8988T (cell line): ENCODE data around the gene NDUFS5.
"Not testable (repeated sequence)": the region's sequence is repeated elsewhere in the genome, so short reads cannot be mapped to it uniquely, and the experiment has no call there.

Source experiments
- DNase-seq: peaks from one replicate; pipeline ENCODE4 v3.0.0; 2011

NDUFS5 gene

DNA sequence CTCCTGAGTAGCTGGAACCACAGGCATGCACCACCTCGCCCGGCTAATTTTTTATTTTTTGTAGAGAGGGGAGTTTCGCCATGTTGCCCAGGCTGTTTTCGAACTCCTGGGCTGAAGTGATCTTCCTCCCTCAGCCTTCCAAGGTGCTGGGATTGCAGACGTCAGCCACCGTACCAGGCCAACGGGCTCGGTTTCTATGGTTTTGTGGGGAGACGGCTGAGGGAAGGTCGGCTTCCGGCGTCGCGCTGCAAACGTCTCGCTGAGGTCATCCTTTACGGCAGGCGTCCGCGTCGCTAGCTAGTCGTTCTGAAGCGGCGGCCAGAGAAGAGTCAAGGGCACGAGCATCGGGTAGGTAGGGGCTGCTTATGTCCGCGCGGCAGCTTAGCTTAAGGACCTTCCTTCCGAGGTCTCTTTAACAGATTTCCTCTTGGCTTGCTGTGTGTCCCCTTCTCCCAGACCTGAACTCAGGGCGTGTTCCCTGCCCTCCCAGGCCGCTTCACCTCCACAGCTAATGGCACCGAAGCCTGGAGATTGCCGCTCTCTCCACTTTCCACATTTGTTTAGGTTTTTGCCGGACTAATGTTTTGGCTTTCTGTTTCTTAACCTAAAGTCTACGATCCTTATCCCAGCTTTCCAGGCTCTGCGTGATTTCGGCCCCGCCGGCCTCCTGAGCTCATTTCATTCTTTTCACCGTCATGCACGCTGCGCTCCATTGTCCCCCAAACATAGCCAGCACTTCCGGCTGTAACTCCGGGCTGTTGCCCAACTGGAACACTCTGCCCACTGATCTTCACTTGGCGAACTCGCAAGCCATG is at the start of gene NDUFS5:
TSS of gene NDUFS5 (plus strand) at position 300 of the 815 bp plus-strand sequence. CDS start 2,375 bp downstream, outside the sequence.
- peak; percentile 34 for DNase-seq

DNA sequence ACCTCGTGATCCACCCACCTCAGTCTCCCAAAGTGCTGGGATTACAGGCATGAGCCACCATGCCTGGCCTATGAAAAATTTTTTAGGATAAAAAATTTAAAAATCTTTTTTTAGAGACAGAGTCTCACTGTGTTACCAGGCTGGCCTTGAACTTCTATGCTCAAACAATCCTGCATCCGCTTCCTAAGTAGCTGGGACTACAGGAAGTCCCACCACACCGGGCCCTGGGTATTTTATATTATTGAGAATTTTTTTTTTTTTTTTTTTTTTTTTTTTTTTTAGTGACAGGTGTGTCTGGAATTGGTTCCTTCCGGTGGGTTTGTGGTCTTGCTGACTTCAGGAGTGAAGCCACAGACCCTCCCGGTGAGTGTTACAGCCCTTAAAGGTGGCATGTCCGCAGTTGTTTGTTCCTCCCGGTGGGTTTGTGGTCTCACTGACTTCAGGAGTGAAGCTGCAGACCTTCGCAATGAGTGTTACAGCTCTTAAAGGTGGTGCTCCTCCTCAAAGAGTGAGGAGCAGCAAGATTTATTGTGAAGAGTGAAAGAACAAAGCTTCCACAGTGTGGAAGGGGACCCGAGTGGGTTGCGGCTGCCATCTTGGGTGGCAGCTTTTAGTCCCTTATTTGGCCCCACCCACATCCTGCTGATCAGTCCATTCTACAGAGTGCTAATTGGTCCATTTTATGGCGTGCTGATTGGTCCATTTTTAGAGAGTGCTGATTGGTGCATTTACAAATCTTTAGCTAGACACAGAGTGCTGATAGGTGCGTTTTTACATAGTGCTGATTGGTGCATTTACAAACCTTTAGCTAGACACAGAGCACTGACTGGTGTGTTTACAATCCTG is 48.5 kb upstream of the NDUFS5 start:
- DNase-seq: not testable (repeated sequence)

DNA sequence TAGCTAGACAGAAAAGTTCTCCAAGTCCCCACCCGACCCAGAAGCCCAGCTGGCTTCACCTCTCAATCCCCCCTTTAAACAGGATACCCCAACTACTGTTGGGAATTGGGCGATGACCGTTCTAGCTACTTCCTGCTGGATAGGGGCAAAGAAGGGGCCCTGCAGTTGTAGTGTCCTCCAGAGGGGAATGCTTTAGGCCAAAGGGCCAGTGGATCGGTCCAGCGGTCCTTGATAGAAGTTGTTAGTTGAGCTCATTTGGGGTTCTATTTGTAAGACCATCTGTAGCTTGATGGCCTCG is 48.0 kb upstream of the NDUFS5 start:
- DNase-seq: not testable (repeated sequence)

DNA sequence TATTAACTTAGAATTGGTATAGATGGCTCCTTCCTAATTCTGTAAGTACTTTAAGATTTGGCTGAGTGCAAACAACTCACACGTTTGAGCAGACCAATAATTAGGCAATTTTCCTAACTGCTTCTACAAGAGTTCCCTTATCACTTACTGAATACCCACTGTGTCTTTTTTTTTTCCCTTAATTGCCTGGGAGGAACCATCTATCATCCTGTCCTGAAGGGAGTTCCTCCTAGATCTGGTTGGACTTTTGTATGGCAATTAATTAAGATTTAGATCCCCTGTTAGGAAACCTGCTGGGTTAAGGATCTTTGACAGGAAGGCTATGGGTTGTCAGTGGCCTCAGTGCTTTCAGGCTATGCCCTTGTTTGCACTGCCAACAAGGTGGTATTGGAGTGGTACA is 46.8 kb upstream of the NDUFS5 start:
- DNase-seq: not testable (repeated sequence)

DNA sequence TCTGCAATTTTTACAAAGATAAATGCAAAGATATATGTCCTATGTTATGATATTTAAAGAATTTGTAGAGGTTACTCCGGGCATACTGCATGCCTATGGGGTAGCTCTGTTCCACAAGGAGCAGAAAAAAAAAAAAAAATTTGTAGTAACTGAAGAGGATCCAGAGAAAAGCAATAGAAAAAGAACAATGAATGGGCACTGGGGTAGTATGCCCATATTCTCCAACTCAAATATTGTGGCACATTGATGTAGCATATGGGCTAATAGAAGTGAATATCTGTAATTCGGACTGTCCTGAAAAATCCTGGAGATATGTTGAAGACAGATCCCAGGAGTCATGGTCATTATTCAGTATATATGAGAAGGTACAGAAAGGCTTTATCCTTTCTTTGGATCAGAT is 36.2 kb upstream of the NDUFS5 start:
- DNase-seq: no peak

DNA sequence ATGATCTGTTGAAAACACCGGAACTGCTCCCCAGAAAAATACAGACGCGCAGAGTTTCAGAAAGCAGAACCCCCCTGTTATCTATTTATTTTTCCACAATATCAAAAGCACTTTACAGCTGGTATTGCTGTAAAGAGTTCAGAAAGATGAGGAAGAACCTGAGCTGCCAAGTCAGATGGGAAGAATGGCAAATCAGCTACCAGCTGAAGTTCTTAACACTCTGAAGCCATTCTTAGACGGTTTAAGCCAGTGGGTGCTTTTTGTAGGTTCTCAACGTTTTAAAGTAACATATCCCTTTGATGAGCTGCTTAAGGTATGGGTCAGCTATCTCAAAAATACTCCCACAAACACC is 35.8 kb upstream of the NDUFS5 start:
- DNase-seq: no peak

DNA sequence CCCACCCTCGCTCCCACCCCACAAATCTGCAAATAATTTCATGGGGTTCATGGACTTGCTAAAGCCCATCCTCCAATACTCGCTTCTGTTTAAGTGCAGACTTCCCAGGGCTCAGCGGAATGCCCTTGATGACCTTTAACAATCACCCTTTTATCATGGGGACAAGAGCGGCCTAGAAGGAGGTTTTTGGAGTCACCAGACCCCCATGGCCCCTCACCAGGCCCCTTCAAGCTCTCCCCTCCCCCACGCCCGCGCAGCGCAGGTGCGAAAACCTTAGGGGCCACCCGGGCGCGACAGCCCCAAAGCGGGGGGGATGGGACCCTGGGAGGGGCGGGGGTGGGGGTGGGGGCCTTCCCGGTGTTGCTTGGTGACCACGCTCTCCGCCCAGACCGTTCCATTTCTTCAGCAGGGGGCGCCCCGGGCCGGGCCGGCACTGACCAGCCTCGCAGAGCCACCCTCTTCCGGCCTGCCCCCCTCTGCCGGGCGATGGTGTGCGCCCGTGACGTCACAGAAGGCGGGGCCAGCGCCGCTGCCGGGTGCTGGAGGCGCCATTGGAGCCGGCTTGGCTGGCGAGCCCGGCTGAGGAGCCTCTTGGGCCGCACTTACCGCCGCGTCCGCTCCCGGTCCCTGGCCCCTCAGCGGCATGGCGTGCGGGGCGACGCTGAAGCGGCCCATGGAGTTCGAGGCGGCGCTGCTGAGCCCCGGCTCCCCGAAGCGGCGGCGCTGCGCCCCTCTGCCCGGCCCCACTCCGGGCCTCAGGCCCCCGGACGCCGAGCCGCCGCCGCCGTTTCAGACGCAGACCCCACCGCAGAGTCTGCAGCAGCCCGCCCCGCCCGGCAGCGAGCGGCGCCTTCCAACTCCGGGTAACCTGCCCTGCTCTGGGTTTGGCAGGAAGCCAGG is 35.2 kb upstream of the NDUFS5 start, which contains the start of gene AKIRIN1:
TSS of gene AKIRIN1 (plus strand) at position 539 of the 900 bp plus-strand sequence. CDS start at position 644, 105 bp downstream.
- peak; percentile 88 for DNase-seq

DNA sequence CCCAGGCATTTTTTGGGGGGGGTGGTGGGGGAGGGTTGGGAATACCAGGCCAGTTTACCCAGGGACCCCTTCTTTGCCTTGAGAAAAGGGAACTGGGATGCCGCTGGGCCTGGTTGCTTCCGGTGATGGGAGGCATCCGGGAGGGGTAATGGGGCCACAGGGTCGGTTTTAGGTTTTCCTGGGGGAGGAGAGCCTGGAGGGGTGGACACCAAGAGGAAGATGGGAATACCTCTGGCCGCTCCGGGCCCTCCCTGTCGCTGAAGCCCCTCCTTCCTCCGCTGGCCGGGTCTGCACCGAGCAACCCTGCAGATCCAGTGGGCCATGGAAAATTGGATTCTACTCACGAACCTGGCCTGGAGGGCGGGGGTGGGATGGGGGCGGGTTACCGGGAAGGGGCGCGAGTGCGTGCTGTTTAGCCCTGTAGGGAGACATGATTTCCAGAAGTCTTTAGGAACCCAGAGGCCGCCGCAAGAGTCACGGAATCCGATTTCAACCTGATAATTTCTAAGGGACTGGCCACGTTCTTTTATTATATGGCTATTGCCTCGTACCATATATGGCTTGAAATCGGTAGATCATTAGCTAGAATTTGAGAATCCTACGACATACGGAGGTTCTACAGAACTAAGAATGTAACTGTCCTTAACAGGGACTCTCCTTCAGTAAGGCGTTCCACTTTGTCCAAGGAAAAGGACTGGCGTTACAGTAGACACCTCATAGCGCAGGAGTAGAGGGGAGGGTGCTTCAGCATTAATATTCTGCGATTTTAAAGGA is 34.3 kb upstream of the NDUFS5 start:
- DNase-seq: no peak

DNA sequence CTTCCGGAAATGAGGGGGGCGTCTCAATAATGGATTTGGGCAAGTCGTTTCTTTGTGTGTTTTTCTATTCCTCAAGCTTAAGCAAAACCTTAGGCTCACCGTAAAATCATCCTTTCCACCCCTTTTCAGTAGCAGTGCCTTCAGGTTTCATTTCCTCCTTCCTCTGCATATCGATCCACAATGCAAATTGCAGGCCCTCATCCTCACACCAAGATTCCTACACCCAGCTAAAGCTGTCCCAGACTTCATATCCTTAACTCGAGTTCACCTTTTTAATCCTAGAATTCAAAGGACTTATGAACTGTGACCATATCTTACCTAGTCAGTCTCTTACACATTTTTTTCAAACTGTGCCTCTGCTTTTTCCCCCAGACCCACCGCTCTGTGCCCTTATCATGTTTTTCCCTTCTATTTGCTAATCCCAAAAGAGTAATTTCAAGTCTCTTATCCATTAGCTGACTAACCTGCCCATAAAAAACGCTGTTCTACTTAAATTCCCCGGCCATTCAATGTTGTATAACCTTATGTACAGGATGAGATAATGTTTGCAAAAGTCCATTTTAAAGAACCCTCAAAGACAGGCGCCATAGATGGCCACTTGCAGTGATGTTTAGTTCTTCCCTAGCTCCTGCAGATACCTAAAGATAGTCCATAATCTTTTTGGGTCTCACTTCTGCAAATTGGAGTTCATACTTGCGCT is 33.6 kb upstream of the NDUFS5 start:
- DNase-seq: no peak

DNA sequence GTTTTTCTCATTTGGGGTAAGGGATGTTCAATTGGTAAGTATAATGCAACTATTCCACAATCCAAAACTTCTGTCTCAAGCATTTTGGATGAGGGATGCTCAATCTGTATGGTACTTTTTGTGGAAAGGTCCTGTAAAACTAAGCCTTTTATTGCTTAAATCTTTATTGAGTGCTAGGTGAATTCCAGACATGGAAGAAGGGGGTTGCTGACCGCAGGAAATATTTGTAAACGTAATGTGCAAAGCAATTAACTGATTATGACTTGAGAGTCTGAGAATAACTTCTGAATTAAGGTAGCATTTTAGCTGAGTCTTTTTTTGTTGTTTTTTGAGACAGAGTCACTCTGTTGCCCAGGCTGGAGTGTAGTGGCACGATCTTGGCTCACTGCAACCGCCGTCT is 32.0 kb upstream of the NDUFS5 start:
- DNase-seq: no peak

DNA sequence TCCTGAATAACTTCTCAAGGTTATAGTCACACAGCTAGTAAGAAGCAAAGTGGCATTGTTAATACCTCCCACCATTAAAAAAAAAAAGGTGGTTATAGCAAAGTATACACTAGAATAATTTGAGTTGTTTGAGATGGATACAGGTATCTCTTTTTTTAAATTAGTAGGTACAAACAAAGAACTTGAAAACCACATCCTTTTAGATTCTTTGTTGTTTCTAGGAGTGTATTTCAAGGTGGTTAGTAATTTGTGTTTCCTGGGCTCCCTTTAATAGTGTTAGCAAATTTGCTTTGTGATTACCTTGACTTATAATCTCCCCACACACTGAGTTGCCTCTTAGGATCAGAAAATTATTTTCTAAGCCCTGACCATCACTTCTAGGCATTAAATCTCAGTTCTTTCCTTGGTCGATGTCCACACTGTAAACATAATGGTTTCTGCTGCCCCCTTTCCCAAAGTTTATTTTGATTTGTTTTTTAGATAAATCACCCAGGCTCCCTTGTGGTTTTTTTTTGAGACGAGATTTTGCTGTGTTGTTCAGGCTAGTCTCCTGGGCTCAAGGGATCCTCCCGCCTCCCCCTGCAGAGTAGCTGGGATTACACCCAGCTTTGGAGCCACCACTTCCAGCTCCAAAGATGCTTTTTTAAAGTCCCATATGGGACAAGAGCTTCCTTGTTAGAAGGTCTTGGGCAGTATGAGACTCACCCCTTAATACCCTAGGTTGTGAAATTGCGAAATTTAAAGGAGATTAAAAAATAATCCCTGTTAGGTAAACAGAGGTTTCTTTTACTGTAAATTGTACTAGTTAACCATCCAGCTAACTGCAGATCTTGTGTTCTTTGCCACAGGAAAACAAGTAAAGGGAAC is 28.9 kb upstream of the NDUFS5 start:
- no peak for DNase-seq

DNA sequence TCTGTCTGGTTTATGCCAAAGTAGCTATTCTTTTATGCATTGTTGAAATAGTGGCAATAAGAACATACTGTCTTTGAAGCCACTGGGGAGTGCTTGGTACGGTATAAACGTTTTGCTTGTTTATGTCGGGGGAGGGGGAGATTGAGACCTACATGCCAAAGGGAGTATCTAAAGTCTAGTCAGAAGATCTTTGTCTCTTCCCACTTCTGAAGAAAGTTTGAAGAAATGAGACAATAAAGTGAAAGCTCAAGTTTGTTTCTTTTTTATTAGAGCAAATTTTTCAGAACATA is 28.3 kb upstream of the NDUFS5 start:
- no peak for DNase-seq

DNA sequence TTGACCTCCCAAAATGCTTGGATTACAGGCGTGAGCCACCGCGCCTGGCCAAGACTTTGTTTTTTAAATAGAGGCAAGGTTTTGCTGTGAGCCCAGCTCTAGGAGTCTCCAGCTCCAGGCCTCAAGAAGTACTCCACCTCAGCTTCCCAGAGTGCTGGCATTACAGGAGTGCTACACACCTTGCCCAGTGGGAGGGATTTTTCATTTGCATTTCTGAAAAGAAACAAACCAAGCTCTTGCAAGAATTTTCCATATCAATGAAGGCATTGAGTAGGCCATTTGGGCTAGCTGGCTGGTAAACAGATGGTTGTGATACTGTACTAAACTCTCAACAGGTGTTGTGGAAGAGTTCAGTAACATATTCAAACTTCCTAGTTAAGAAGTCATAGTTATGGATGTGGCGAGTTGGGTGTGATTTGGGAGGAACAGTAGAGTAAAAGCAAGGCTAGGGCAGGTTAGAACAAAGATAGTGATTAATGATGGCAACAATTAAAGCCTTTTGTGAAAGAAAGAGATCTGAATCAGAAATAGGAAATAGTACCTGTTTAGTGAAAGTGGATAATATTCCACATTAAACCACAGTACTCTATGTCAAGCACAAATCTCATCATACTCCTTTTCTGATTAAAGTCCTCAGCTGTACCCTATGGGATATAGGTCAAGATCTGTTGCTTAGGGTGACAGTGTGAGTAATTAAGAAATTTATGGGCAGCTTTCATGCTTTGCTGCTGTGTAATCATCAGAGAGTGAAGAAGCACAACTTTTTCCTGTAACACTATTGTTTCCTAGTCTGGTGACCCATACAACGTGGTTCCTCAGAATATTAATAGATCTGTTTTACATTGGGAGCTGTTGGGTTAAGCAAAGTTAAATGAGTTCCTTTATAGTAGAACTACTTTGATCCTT is 24.4 kb upstream of the NDUFS5 start:
- no peak for DNase-seq

DNA sequence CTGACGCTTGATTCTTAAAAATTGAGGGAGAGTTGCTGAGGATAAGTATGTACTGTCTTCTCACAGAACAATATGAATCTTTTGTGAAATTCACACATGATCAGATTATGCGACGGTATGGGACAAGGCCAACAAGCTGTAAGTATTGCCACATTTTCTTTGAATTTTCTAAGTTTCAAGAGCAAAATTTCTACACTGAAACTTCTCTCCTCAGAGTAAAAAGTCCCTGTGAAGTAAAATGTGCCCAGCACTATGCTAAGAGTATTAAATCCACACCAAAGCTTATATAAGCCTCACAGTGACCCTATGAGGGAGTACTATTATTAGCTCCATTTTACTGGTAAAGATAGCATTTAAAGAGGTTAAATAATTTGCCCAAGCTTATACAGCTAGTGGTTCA is 22.9 kb upstream of the NDUFS5 start:
- no peak for DNase-seq

DNA sequence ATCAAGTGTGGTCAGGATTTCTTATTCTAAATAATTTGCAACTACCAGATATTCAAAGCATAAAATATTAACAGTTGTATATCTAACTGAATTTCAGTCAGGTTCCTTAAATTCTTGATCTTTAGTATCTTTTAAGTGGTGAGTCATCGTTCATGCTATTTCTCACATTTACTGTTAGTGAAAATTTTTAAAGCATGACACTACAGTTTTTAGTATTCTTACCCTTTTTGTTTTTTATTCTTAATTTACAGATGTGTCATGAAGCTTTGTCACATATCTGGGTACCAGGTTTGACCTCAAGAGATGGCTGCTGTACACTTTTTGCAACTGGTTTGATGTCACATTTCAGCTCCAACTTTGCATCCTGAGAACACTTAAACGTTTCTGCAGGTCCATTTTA is 22.4 kb upstream of the NDUFS5 start:
- no peak for DNase-seq

DNA sequence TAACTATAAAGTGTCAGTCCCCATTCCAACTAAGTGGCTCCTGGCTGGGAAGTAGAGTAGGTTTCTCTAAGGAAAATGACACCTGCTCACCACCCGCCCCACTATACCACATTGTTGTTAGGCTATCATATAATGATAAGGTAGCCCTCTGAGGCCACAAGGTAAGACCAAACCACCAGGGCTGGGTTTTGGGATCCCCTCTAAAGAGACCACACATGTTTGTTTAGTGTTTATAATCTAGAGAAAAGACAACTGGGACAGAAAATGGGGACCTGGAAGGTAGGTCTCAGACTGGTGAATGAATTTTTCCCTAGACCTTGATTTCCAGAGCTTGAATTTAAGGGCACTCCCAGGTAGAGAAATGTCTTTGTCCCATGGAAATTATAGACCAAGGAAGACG is 19.9 kb upstream of the NDUFS5 start:
- DNase-seq: no peak

DNA sequence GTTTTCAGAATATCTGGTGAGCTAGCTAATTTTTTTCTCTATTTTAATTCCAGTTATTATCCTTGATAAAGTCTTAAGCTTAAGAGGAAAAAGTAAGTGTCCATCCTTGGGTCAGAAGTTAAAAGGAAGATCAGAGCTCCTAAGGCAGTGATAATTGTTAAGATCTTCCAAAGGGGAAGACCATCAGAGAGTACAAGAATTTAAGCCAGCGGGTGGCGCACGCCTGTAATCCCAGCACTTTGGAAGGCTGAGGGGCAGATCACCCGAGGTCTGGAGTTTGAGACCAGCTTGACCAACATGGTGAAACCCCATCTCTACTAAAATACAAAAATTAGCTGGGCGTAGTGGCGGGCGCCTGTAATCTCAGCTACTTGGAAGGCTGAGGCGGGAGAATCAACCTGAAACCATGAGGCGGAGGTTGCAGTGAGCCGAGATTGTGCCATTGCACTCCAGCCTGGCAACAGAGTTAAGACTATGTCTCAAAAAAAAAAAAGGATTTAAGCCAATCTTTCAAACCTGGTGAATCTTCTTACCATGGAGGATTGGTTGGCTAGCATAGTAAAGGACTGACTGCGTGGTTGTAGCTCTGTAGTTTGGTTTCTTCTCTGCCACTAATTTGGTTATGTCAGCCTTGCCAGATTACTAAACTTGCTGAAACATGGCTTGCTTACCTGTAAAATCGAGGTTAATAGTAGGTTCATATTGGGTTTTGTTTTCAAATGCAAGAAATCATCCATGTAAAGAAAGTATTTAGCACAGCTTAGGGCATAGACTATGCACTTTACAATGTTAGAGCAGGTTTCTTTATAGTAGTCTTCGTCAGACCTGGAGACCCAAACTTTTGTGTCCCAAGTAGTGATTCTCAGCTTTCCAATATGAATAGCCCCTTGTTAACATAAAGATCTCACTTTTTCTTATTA is 19.2 kb upstream of the NDUFS5 start:
- DNase-seq: no peak

DNA sequence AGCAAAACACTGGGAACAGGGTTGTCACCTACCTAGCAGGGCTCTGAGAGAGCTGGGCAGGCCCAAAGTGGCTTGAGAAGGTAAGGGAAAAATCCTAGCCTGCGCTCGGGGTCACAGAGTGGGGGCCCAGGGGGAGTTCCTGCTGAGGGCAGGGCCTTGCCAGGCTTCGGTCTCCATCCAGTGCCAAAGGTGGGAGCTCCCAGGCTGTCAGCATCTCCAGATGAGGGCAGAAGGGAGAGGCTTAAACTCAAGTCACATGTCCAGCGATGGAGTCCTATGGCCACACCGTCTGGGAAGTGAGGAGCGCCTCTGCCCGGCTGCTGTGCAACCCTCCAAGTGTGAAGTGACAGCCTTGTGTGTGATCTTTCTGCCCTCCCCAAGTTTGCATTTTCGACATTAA is 11.2 kb upstream of the NDUFS5 start:
- not testable (repeated sequence) for DNase-seq
